PC-3 (cell line): Measurements from ENCODE around the gene TEAD4.

ENCODE experiments used
- CTCF ChIP-seq: fragments of 300-600 bp; sonication (generic); conservative IDR thresholded peaks from 2 replicates; pipeline ENCODE4 v1.5.1; 2017; ENCODE audit warnings: antibody characterized with exemption, low read depth, mild to moderate bottlenecking, low read length
- EZH2 ChIP-seq: fragments of 300-600 bp; sonication (generic); IDR thresholded peaks from one replicate; pipeline ENCODE4 v1.6.1; 2017; ENCODE audit warnings: antibody characterized with exemption, mild to moderate bottlenecking, low read length; ENCODE audit not compliant: unreplicated experiment

- TF ChIP-seq EZH2 (no peak), CTCF (no peak)
Observed at GRCh38 chr12:2986876-2987275, 27.7 kb downstream of the TEAD4 start.
